NCI-H69 (cell line): Measurements from ENCODE around the gene SRSF1.
"Not testable (repeated sequence)": the region's sequence is repeated elsewhere in the genome, so short reads cannot be mapped to it uniquely, and the experiment has no call there.

Experiments used
- DNase-seq: peaks from one replicate; lab custom pipeline; 2025; lab: John Stamatoyannopoulos, UW

Gene SRSF1, protein sequence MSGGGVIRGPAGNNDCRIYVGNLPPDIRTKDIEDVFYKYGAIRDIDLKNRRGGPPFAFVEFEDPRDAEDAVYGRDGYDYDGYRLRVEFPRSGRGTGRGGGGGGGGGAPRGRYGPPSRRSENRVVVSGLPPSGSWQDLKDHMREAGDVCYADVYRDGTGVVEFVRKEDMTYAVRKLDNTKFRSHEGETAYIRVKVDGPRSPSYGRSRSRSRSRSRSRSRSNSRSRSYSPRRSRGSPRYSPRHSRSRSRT

DNA sequence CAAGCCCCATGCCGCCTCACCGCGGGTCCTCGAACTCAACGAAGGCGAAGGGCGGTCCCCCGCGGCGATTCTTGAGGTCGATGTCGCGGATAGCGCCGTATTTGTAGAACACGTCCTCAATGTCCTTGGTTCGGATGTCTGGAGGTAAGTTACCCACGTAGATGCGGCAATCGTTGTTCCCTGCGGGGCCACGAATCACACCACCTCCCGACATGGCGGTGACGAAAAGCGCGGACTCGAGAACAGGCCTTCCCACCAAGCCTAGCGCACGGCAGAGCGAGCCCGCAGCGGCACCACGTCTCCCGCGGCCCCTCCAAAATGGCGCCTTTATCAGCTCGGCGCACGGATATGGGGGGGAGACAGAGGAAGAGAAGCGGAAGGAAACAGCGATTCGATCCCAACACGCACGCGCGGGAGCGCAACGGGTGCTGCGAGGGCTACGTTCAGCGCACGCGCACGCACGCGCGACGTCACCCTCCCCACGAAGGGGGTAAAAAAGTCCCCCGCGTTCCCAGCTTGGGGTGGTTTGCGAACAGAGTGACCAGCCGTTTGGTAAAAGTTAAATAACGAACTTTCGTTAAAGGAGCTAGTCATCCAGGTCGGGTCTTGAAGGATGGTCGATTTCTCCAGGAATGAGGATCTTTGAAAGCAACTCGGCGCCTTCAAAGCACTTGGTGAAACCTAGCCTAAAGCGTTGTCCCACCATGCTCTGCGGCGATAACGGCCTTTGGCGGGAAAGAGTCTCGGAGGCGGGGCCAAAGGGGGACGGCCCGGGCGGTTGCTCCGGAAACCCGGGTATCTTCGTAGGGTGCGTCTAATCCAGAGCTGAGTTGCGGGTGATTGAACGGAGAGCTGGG is at the start of gene SRSF1:
TSS of gene SRSF1 (minus strand) at position 323 of the 857 bp plus-strand sequence. CDS start at position 214, 109 bp downstream.
- peak; percentile 100 for DNase-seq

- no peak for DNase-seq
Observed at GRCh38 chr17:58056476-58056875, 49.4 kb upstream of the SRSF1 start.

GRCh38 chr17:58054641-58055040 is 47.6 kb upstream of the SRSF1 start:
- no peak for DNase-seq

DNA sequence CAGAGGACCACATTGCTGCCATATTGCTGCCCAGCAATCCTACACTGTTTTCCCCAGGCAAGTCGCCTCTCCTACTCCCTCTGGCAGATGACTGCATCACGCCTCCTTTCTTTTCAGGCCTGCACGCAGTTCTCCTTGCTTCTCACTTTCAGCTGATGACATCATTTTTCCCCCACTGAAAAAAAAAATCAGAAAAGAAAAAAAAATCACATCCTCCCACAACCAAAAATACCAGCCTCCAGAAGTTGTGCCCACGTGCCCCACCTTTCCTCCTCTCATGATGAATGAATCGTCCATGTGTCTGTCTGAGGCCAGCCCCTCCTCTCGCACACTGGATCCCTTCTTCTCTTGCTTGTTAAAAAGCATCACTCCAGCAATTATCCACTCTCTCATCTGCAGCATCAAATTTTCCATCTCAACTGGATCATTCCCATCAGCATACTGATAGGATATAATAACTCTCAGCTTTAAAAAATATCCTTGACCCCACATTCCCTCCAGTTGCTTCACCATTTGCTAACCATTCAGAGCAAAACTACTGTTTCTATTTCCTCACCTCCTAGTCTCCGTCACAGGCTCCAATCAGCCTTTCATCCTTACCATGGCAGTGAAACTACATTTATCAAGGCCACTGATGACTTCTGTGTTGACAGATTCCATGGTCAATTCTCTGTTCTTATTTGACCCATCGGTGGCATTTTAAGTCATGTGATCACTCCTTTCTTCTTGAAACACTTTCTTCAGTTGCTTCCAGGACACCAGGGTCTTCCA is 46.1 kb upstream of the SRSF1 start:
- no peak for DNase-seq

DNA sequence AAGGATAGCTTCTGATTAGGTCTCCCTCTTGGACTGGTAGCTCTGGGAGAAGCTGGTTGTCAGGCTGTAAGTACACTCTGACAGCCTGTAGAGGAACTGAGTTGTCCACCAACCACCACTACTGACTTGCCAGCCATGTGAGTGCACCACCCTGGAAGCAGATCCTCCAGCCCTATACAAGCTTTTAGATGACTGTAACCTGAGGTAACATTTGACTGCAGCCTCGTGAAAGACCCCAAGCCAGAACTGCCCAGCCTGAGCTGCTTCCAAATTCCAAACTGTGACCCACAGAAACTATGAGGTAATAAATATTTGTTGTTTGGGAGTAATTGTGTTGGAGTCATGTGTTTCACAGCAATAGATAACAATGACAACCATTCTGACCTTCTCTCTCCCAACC is 45.4 kb upstream of the SRSF1 start:
- DNase-seq = no peak

DNA sequence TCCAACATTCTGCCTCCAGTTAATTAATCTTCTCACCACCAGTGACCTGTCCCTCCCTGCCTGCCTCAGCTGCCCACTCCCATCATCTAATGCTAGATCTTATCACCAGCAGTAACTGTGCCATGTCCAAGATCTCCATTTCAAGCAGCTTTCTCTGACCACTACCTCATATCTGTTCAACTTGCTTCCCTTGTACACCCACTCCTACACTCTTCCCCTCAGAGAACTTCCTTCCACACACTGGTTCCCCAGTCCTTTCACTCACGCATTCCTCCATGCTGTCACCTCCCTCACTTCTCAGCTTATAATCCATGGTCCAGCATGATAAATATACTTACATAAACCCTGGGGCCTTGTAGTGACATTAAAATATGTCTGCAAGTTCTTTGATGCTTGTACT is 44.4 kb upstream of the SRSF1 start:
- DNase-seq = no peak

DNA sequence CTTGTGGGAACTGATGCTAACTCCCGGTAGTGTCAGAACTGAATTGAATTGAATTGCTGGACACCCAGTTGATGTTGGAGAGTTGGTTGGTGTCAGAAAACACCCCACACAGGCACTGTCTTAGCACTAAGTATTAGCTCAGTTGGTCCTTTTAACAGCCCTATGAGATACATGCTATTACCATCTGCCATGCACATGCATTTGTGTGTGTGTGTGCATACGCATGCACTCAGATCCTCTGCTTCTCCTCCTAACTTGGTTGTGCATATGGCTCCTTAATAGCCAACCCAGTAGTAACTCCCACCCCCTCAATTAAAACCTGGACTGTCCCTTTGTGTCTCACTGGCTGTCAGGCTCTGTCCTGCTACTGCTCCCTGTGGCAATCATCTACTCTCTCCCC is 43.9 kb upstream of the SRSF1 start:
- no peak for DNase-seq

DNA sequence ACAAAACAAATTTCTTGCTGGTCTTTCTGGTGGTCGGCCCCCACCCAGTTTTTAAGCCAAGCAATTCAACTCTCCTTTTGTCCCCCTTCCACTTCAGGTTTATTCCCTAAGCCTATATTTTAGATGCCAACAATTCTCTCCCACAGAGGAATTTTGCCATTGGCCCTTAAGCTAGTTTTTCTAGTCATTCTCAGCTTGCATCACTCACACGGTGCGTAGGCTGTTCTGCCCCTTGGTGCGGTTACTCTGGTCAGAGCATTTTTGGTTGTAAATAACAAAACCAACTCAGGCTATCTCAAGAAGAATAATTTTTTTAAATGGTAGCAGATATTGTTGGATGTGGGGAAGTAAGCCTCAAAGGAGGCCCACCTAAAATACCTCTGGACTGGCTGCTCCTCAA is 42.5 kb upstream of the SRSF1 start:
- DNase-seq = no peak

- no peak for DNase-seq
Observed at GRCh38 chr17:58047376-58048150, 40.5 kb upstream of the SRSF1 start.

- peak; percentile 12 for DNase-seq
Observed at GRCh38 chr17:58046239-58047094, 39.4 kb upstream of the SRSF1 start.

DNA sequence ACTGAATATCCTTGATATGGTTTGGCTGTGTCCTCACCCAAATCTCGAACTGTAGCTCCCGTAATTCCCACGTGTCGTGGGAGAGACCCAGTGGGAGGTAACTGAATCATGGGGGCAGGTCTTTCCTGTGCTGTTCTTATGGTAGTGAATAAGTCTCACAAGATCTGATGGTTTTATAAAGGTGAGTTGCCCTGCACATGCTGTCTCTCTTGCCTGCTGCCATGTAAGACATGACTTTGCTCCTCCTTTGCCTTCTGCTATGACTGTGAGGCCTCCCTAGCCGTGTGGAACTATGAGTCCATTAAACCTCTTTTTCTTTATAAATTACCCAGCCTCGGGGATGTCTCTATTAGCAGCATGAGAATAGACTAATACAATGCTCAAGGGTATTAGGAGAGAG is 37.2 kb upstream of the SRSF1 start:
- not testable (repeated sequence) for DNase-seq

DNA sequence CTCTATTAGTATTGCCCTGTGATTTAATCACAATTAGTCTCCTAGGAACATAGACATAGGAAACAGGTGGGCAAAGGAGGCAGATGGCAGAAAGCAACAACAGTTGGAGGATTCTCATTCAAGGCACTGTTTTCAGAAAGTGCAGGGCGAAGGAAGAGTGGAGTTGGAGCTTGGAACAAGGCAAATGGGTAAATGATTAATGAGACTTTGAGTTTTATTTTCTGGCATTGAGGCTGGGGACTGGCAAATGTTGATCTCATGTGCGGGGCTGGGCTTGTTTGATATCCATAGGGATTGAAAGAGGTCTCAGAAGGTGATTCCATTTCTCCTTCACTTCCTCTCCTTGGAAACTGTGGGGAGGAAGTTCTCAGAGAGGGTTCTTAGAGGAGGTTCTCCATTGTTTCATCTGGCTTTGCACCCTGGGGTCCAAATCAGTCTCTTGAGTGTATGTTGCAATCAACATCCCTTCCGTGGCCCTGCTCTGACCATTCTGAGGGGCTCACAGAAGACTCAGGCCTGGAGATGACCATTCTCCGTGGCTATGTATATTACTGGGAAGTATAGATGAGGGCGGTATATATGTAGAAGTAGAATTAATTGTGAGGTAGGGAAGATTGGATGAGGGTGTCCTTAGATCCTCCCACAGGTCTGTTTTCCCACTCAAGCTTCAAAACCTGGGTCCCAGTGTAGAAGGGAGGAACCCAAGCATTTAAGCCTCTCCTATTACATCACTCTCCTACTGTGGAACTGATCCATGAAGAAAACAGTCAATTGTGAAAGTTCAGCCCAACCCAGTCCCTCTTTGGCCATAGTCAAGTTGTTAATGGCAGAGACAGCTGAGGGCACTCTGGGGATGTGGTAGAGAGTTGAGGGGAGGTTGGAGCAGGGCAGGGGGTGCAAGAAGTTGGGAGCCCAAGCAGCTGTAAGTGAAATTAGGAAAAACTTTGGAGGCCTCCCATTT is 36.5 kb upstream of the SRSF1 start:
- DNase-seq = no peak

GRCh38 chr17:58041161-58041560 is 34.1 kb upstream of the SRSF1 start:
- no peak for DNase-seq

GRCh38 chr17:58040386-58040785 is 33.3 kb upstream of the SRSF1 start:
- DNase-seq = no peak

- DNase-seq = no peak
Observed at GRCh38 chr17:58039975-58040374, 32.9 kb upstream of the SRSF1 start.

- DNase-seq = no peak
Observed at GRCh38 chr17:58032691-58033415, 25.8 kb upstream of the SRSF1 start.

DNA sequence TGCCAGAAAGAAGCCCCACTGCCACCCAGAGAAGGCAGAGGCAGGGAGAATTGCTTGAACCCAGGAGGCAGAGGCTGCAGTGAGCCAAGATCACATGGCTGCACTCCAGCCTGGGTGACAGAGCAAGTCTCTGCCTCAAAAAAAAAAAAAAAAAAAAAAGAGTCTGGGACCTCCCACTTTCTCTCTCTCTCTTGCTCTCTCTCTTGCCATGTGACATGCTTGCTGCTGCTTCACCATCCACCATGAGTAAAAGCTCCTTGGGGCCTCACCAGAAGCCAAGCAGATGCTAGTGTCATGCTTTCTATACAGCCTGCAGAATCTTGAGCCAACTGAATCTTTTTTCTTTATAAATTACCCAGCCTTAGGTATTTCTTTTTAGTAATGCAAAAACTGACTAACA is 21.5 kb upstream of the SRSF1 start:
- DNase-seq = no peak

GRCh38 chr17:58020401-58020800 is 13.4 kb upstream of the SRSF1 start:
- peak; percentile 78 for DNase-seq

- peak; percentile 76 for DNase-seq
Observed at GRCh38 chr17:58019521-58019920, 12.5 kb upstream of the SRSF1 start.
